Pancreas (tissue), 10 donors: ENCODE results near the gene RAB11A. TPM values are rescaled to one million over a fixed set of nuclear protein-coding genes. Genes with fewer than 3 reads are reported as not detected.
A peak's percentile ranks its signal among the peaks of the same experiment; 100 is the strongest.

Experiments
- ATAC-seq, 4 donors: fragments of 200-7000 bp; cut with Tn5 transposase; one replicate each; pipeline versions ENCODE4 v1.8.0 to v1.9.1; 2020; ENCODE audit warnings: mild to moderate bottlenecking in 4 of 4, moderate library complexity in 4 of 4
- DNase-seq, 6 donors: peaks; one replicate each; pipeline ENCODE4 v3.0.0-alpha.2; 2020
- FAIRE-seq: peaks from 2 replicates; lab custom pipeline; 2012; peaks lifted over from hg19 to GRCh38; lab: Jason Lieb, UNC
- H3K27ac ChIP-seq, 4 donors: fragments of 200-600 bp; sonication (generic); 1 replicate in 3 of 4; 2 replicates in 1 of 4; pipeline versions ENCODE4 v1.5.0 to v1.8.0; 2020
- H3K27me3 ChIP-seq, 4 donors: fragments of 200-600 bp; one replicate each; pipeline ENCODE4 v1.8.0; 2021
- H3K36me3 ChIP-seq, 3 donors: fragments of 200-600 bp; sonication (generic) in 1 of 3; one replicate each; pipeline versions ENCODE4 v1.5.0 to v1.8.0; 2020 to 2021
- H3K4me1 ChIP-seq, 3 donors: fragments of 200-600 bp; one replicate each; pipeline ENCODE4 v1.8.0; 2021
- H3K4me3 ChIP-seq, 4 donors: fragments of 200-600 bp; sonication (generic) in 2 of 4; one replicate each; pipeline versions ENCODE4 v1.5.0 to v1.8.0; 2020 to 2021
- H3K9me3 ChIP-seq, 4 donors: fragments of 200-600 bp; one replicate each; pipeline ENCODE4 v1.8.0; 2021
- CTCF ChIP-seq, 4 donors: fragments of 200-600 bp; sonication (generic) in 3 of 4; IDR thresholded peaks; one replicate each; pipeline versions ENCODE4 v1.5.0 to v1.8.0; 2021; ENCODE audit warnings: antibody characterized with exemption in 4 of 4
- WGBS, 2 donors: extraction: QIAGEN DNeasy Blood & Tissue Kit; methylation state at CpG; one replicate each; pipeline ENCODE4 v1.1.7; 2013; 5-methylcytosine and 5-hydroxymethylcytosine counted together
- intact Hi-C, 3 donors: fragments of 100-400 bp; cut with DNase I; formaldehyde crosslinking; loops; one replicate each; pipeline versions ENCODE4 v1.11.1 to v1.14.2; 2022
- polyA plus RNA-seq, 2 donors: library from polyadenylated mRNA; stranded (reverse); fragments of 200-250 nt; gene quantifications; one replicate each; pipeline ENCODE4 v1.2.3, GENCODE V29; 2013
- total RNA-seq, 6 donors: library from RNA; stranded (reverse); fragmentation: NEBNext Ultra II Directional in 4 of 6; extraction: Animal tissue kit (Norgen Biotek cat#: 25700) in 4 of 6; gene quantifications; one replicate each; pipeline versions ENCODE4 v1.2.1 to v1.2.4, GENCODE V29; 2021 to 2023
- donor health status: healthy with polysubstance abuse.
- donor health status: DM: no; HTN: no; CAD: no; lungs with moderate emphysema.
- donor health status: DM: no; HTN: no; CAD: no.
- donor health status: control.
- donor health status: control.
- donor health status: Bipolar disorder and iron deficiency.
- donor health status: DM: yes; HTN: yes; CAD: no.
- donor health status: DM: no; HTN: no; CAD: no.
- donor health status: DM: no; HTN: no; CAD: no.
- donor health status: DM: yes; HTN: yes; CAD: no.

RAB11A gene
- total and polyA plus RNA-seq, 8 donors, result 19.8 to 98.4 (median 62.0) TPM

- TF ChIP-seq CTCF (IDR thresholded peaks at IDR 0.05), result peak; percentile 24 to 57 (median 39)
- intact Hi-C loops, result loop anchor here in 1 of 3 donors (10.0 kb wide), 1 partner anchor 59 kb away; no protein-coding TSS in a partner anchor
- FAIRE-seq (no peak), ATAC-seq (peak; percentile 91 to 98 (median 96)), DNase-seq (peak in 4 of 6 donors; percentile 37 to 68 (median 62))
- Histone ChIP-seq H3K27me3 (no peaks in the 10 kb centered on the region), H3K27ac (no peak overlapping the region), H3K4me3 (no peak overlapping the region), H3K36me3 (no peaks in the 10 kb centered on the region), H3K9me3 (no peaks in the 10 kb centered on the region), H3K4me1 (peaks cover 3 to 14% (median 7%) of the 10 kb centered on the region in 3 donors)
- 61 to 67% methylated on average over 7 of the region's 7 CpGs for WGBS, 2 donors
Measured at GRCh38 chr15:65824031-65824743, 45.1 kb upstream of the RAB11A start.

- H3K4me3 ChIP-seq, result no peak overlapping the region
- DNase-seq, result peak in 1 of 6 donors; percentile 38
- no peaks in the 10 kb centered on the region for H3K9me3 ChIP-seq
- intact Hi-C loops, result loop anchor here in 1 of 3 donors (10.0 kb wide), 1 partner anchor 60 kb away; no protein-coding TSS in a partner anchor
- no peak overlapping the region for H3K27ac ChIP-seq
- no peak for FAIRE-seq
- H3K36me3 ChIP-seq, result no peaks in the 10 kb centered on the region
- TF ChIP-seq CTCF (IDR thresholded peaks at IDR 0.05), result no peak
- H3K27me3 ChIP-seq, result no peaks in the 10 kb centered on the region
- 56 to 57% methylated on average over 5 of the region's 5 CpGs for WGBS, 2 donors
- ATAC-seq, result peak; percentile 25 to 59 (median 32)
- H3K4me1 ChIP-seq, result peaks cover 3 to 23% (median 7%) of the 10 kb centered on the region in 3 donors
Measured at GRCh38 chr15:65824941-65825544, 44.2 kb upstream of the RAB11A start.

GRCh38 chr15:65827065-65827464 lies 42.2 kb upstream of the RAB11A start:
- Histone ChIP-seq H3K9me3 (no peaks in the 10 kb centered on the region), H3K36me3 (no peaks in the 10 kb centered on the region), H3K4me1 (peaks cover 6 to 33% (median 13%) of the 10 kb centered on the region in 3 donors), H3K4me3 (no peak overlapping the region), H3K27me3 (no peaks in the 10 kb centered on the region), H3K27ac (no peak overlapping the region)
- TF ChIP-seq CTCF (IDR thresholded peaks at IDR 0.05), result no peak
- ATAC-seq (no peak), FAIRE-seq (no peak), DNase-seq (no peak)
- 73 to 83% methylated on average over 3 of the region's 3 CpGs for WGBS, 2 donors
- intact Hi-C loops, result loop anchor here in 1 of 3 donors (10.0 kb wide), 1 partner anchor 62 kb away; no protein-coding TSS in a partner anchor

GRCh38 chr15:65828585-65828984 lies 40.7 kb upstream of the RAB11A start:
- WGBS, 2 donors, result 90 to 97% methylated on average over 2 of the region's 2 CpGs
- intact Hi-C loops, result loop anchor here in 1 of 3 donors (10.0 kb wide), 1 partner anchor 64 kb away; no protein-coding TSS in a partner anchor

More at GRCh38 chr15:65828585-65828984, 40.7 kb upstream of the RAB11A start:
- no peaks in the 10 kb centered on the region for H3K27me3 ChIP-seq
- no peak for DNase-seq
- no peak for ATAC-seq
- FAIRE-seq, result no peak
- H3K4me1 ChIP-seq, result peaks cover 12 to 44% (median 22%) of the 10 kb centered on the region in 3 donors
- no peak for TF ChIP-seq CTCF (IDR thresholded peaks at IDR 0.05)
- H3K4me3 ChIP-seq, result no peak overlapping the region
- H3K27ac ChIP-seq, result peak overlapping the region in 1 of 4 donors; percentile 3
- no peaks in the 10 kb centered on the region for H3K9me3 ChIP-seq
- no peaks in the 10 kb centered on the region for H3K36me3 ChIP-seq
